Spinal cord (tissue), 10 donors: ENCODE results near the gene TMEM178B. TPM values are rescaled to one million over a fixed set of nuclear protein-coding genes. Genes with fewer than 3 reads are reported as not detected.

ENCODE experiments used
- DNase-seq, 6 donors: peaks; one replicate each; pipeline versions ENCODE4 v3.0.0 to v3.0.0-alpha.2; 2013 to 2015; ENCODE audit warnings: low spot score in 6 of 6, low read depth in 4 of 6
- H3K27ac ChIP-seq: one replicate; pipeline ENCODE4 v1.5.1; 2013; ENCODE audit warnings: low read depth, low read length, control low read depth
- H3K27me3 ChIP-seq: one replicate; pipeline ENCODE4 v1.6.1; 2013; ENCODE audit warnings: low read length; ENCODE audit not compliant: control insufficient read depth, insufficient read depth
- H3K36me3 ChIP-seq: one replicate; pipeline ENCODE4 v1.6.1; 2013; ENCODE audit warnings: low read length; ENCODE audit not compliant: control insufficient read depth, insufficient read depth
- H3K4me1 ChIP-seq: one replicate; pipeline ENCODE4 v1.6.1; 2013; ENCODE audit warnings: low read length; ENCODE audit not compliant: control insufficient read depth, insufficient read depth
- H3K4me3 ChIP-seq: one replicate; pipeline ENCODE4 v1.5.1; 2013; ENCODE audit warnings: low read depth, low read length, control low read depth
- H3K9me3 ChIP-seq: one replicate; pipeline ENCODE4 v1.6.1; 2013; ENCODE audit warnings: low read length; ENCODE audit not compliant: control insufficient read depth, insufficient read depth
- WGBS: methylation state at CpG from one replicate; pipeline ENCODE4 v1.1.5; 2013; ENCODE audit warnings: missing lambda C conversion rate; ENCODE audit not compliant: insufficient coverage; 5-methylcytosine and 5-hydroxymethylcytosine counted together
- polyA plus RNA-seq, 2 donors: library from polyadenylated mRNA; unstranded; fragments of 120-200 nt; gene quantifications; one replicate each; pipeline ENCODE4 v1.2.1, GENCODE V29; 2013; ENCODE audit not compliant: insufficient read length in 2 of 2
- total RNA-seq, 2 donors: library from RNA; depleted of rRNA in 1 of 2; stranded (reverse); fragments of 120-200 nt in 1 of 2; fragments of >200 nt in 1 of 2; gene quantifications; one replicate each; pipeline versions ENCODE4 v1.2.3 to v1.2.4, GENCODE V29; 2013 to 2014
- donor health status: healthy.

TMEM178B gene
- total and polyA plus RNA-seq, 4 donors = 24.6 to 71.1 (median 52.1) TPM

DNA sequence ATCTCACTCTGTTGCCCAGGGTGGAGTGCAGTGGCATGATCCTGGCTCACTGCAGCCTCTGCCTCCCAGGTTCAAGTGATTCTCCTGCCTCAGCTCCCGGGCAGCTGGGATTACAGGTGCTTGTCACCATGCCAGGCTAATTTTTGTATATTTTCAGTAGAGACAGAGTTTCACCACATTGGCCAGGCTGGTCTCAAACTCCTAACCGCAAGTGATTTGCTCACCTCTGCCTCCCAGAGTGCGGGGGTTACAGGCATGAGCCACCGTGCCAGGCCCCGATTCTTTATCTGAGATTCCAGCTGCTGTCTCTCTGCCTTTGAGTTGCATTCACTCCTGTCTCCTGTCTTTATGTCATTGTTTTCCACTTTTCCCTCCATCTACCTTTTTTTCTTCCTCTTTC lies 168.7 kb downstream of the TMEM178B start:
- Histone ChIP-seq H3K27ac (no peak overlapping the region), H3K27me3 (no peaks in the 10 kb centered on the region), H3K4me1 (peaks cover 3% of the 10 kb centered on the region), H3K9me3 (no peaks in the 10 kb centered on the region), H3K4me3 (no peak overlapping the region), H3K36me3 (no peaks in the 10 kb centered on the region)
- WGBS = 87% methylated on average over 5 of the region's 5 CpGs
- DNase-seq = no peak

DNA sequence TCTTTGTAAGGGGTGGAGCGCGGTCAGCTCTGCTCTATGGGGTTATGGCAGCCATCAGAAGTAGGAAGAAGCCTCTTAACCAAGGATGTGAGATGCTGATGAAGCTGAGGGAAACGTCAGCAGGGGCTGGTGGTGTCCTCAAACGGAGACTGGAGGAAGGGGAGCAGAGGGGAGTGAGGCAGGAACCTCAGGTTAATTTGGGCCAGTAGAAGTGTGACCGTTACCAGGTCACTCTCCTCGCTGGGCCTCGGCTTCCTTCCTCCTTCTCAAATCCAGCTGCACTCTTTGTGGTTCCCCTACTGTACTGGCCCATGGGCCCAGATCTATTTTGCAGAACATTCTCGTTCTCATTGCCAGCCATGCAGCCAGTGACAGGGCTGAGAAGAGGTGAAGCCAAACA lies 169.5 kb downstream of the TMEM178B start:
- H3K27ac ChIP-seq = no peak overlapping the region
- H3K36me3 ChIP-seq = no peaks in the 10 kb centered on the region
- DNase-seq = no peak
- no peak overlapping the region for H3K4me3 ChIP-seq
- 54% methylated on average over 4 of the region's 8 CpGs for WGBS
- no peaks in the 10 kb centered on the region for H3K27me3 ChIP-seq
- H3K9me3 ChIP-seq = no peaks in the 10 kb centered on the region
- peaks cover 3% of the 10 kb centered on the region for H3K4me1 ChIP-seq

DNA sequence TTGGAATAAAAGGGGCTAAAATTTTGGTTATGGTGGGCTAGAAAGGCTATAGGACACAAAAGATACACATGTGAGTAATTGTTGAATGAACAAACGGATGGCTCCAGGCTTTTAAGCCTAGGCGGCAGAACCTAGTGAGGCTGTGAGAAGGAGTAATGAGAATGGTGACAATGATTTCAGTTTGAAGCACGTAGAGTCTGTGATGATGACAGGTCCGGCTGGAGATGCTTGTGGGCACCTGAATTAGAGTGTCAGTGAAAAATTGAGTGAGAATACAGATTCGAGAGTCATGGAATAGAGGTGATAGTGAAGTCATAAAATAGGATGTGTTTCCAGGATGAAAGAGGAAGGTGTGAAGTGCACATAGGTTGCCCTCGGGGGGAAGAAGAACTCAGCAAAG lies 170.6 kb downstream of the TMEM178B start:
- 88% methylated on average over 6 of the region's 6 CpGs for WGBS

DNA sequence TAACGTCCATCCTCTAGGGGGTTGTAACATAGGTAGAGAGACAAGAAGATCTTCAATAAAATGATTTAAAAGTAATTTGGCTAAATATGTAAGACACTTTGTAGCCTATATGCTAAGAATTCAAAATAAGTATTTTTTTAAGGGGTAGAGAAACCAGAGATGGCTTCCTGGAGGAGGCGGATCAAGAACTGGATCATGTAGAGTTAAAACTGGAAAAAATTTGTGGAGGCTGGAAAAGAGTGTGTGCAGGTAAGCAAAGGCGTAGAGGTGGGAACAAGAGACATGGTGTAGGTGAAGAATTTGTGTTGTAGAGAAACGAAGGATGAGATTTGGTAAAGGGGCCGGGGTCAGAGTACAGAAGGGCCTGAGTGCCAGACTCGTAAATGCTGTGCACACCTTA lies 172.6 kb downstream of the TMEM178B start:
- Histone ChIP-seq H3K27me3 (no peaks in the 10 kb centered on the region), H3K36me3 (no peaks in the 10 kb centered on the region), H3K4me3 (no peak overlapping the region), H3K27ac (no peak overlapping the region), H3K9me3 (no peaks in the 10 kb centered on the region), H3K4me1 (peaks cover 3% of the 10 kb centered on the region)
- no peak for DNase-seq
- WGBS = 84% methylated on average over 3 of the region's 6 CpGs

More for the DNA sequence above, 170.6 kb downstream of the TMEM178B start:
- Histone ChIP-seq H3K36me3 (no peaks in the 10 kb centered on the region), H3K4me1 (peaks cover 3% of the 10 kb centered on the region), H3K27ac (no peak overlapping the region), H3K4me3 (no peak overlapping the region), H3K27me3 (no peaks in the 10 kb centered on the region), H3K9me3 (no peaks in the 10 kb centered on the region)
- DNase-seq = peak in 1 of 6 donors; percentile 20

DNA sequence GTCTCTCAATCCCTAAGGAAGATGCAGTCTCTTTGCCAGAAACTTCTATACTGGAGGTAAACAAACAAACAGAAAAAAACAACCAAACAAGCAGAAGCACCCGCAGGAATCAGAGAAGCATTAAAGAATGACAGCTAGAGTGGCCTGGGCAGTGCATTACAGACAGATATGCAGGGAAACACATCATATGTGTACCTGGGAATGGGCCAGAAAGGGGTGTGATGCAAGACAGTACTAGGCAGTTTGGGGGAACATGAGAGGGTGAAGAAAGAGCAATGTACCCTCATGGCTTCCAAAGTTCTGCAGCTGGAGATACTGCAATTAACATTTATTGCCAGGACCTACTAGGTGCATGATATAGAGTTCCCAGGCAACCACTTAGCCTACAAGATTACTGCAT lies 177.3 kb downstream of the TMEM178B start:
- Histone ChIP-seq H3K27ac (no peak overlapping the region), H3K4me3 (no peak overlapping the region), H3K4me1 (peaks cover 3% of the 10 kb centered on the region), H3K9me3 (no peaks in the 10 kb centered on the region), H3K36me3 (no peaks in the 10 kb centered on the region), H3K27me3 (no peaks in the 10 kb centered on the region)
- 63% methylated on average over 1 of the region's 1 CpG for WGBS
- DNase-seq = no peak

DNA sequence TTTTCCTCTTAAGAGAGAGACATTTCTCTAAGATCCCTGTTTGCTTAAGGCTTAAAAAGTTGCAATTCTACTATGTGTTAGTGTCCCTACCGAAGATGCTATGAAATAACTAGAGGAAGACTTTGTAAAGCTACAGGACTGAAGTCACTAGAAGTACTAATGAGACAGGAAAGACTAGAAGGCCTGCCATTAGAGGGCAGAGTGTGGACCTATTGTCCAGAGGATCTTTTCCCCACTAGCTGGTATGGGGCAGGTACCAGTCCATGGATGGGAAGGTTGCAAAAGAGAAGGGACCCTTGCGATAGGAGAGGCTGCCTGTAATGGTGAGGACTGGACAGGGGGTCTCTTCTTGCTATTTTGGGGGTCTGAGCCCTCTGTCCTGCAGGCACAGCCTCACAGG lies 178.1 kb downstream of the TMEM178B start:
- Histone ChIP-seq H3K36me3 (no peaks in the 10 kb centered on the region), H3K27me3 (no peaks in the 10 kb centered on the region), H3K4me1 (peaks cover 3% of the 10 kb centered on the region), H3K27ac (no peak overlapping the region), H3K4me3 (no peak overlapping the region), H3K9me3 (no peaks in the 10 kb centered on the region)
- DNase-seq = no peak
- WGBS = 68% methylated on average over 2 of the region's 2 CpGs

DNA sequence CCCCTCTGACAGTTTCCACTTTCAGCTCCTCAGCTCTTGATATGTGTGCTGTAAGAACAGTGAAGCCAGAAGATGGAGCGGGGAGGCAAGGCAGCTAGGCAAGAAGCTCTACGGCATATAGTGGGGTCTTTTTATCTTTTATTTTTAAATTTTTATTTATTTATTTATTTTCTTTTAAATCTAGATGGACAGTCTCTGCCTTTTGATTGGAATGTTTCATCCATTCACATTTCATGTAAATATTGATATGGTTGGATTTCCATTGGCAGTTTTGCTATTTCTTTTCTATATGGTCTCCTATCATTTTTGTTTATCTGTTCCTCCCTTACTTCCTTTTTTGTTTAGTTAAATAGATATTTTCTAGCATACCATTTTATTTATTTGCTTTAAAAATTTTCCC lies 183.7 kb downstream of the TMEM178B start:
- H3K4me3 ChIP-seq = no peak overlapping the region
- DNase-seq = no peak
- no peaks in the 10 kb centered on the region for H3K27me3 ChIP-seq
- no peak overlapping the region for H3K27ac ChIP-seq
- peaks cover 11% of the 10 kb centered on the region for H3K4me1 ChIP-seq
- no peaks in the 10 kb centered on the region for H3K36me3 ChIP-seq
- H3K9me3 ChIP-seq = peaks cover 2% of the 10 kb centered on the region
- WGBS = no CpG with 5 or more reads among the region's 2 CpGs

DNA sequence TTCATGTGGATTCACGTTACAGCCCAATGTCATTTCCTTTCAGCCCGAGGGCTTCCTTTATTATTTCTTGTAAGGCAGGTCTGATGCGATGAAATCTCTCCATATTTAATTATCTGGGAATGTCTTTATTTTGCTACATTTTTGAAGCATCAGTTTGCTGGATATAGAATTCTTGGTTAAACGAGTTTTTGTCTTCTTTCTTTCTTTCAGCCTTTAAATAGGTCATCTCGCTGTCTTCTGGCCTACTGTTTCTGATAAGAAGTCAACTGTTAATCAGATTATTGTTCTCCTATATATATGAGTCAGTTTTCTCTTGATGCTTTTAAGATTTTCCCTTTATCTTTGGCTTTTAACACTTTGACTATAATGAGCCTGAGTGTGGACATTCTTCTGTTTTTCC lies 184.7 kb downstream of the TMEM178B start:
- Histone ChIP-seq H3K27ac (no peak overlapping the region), H3K36me3 (no peaks in the 10 kb centered on the region), H3K27me3 (no peaks in the 10 kb centered on the region), H3K4me3 (no peak overlapping the region), H3K4me1 (peaks cover 8% of the 10 kb centered on the region), H3K9me3 (peaks cover 2% of the 10 kb centered on the region)
- no peak for DNase-seq
- WGBS = no CpG with 5 or more reads among the region's 5 CpGs

DNA sequence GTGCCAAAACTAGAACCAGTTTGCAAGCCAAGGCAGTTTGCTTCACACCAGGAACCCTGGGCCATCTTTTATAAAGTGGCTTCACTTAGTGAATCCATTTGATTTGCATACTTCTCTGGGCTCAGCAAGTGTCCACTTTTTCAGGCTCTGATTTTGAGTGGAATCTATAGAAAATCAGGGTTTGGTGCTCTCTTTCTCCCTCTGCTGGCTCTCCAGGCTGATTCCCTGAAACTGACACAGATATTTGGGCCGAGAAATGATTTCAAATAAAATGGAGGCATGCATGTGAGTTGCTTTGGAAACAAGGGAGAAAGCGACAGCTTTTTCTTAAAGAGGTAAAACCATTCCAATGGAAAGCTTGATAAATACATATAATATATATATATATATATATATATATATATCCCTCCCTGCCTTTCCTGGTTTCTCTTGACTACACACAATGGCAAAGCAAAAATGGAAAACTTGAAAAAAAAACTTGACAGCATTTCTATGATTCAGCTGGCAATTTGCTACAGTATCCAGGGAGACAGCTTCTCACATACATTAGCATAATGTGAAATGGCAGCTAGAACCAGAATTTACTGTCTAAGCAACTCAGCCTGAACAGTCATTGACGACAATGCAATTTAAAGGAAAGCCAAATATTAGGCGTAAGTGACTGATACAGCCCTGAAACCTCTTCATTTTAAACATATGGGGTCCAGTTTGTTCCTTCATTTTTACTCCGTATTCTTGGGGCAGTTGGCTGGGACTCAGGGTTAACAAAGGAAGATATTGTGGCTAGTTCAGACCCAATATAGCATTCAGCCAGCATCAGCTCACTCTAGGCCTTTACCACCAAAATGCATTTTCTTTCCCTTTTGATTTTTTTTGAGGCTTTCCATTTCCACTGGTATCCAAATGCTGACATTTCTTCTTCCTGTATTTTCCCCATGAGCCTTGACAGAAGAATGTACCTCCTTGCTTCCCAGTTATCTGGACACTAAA lies 188.5 kb downstream of the TMEM178B start:
- no peaks in the 10 kb centered on the region for H3K27me3 ChIP-seq
- H3K4me1 ChIP-seq = peaks cover 8% of the 10 kb centered on the region
- H3K36me3 ChIP-seq = no peaks in the 10 kb centered on the region
- 68% methylated on average over 2 of the region's 5 CpGs for WGBS
- no peak overlapping the region for H3K4me3 ChIP-seq
- peak overlapping the region; percentile 62 for H3K27ac ChIP-seq
- peaks cover 2% of the 10 kb centered on the region for H3K9me3 ChIP-seq
- peak in 5 of 6 donors; percentile 29 to 93 (median 47) for DNase-seq

DNA sequence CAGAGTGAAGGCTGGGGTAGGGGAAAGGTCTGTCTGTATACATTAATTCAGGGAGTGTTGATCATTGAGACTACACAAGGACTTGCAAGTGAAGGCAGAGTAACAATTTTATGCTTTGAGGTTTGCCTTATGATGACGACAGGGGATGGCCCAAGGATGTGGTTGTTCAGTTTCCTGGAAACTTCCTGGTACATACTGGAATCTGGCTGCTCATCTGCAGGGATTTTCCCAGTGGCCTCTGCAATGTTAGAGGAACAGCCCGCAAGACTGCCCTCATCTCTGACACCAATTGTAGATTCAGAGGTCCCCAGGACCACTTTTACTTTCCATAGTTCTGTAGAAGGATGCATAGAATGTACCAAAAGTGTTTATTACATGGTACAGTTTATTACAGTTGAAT lies 189.6 kb downstream of the TMEM178B start:
- H3K9me3 ChIP-seq = peaks cover 2% of the 10 kb centered on the region
- peaks cover 8% of the 10 kb centered on the region for H3K4me1 ChIP-seq
- 100% methylated on average over 1 of the region's 2 CpGs for WGBS
- H3K27me3 ChIP-seq = no peaks in the 10 kb centered on the region
- H3K36me3 ChIP-seq = no peaks in the 10 kb centered on the region
- no peak overlapping the region for H3K4me3 ChIP-seq
- no peak overlapping the region for H3K27ac ChIP-seq
- DNase-seq = no peak
